Epidermal melanocyte (primary cell): ENCODE data around the gene CASP8AP2.
"Not testable (repeated sequence)": the region's sequence is repeated elsewhere in the genome, so short reads cannot be mapped to it uniquely, and the experiment has no call there.

Experiments
- DNase-seq: peaks from one replicate; pipeline ENCODE4 v3.0.0; 2011; ENCODE audit warnings: low spot score; ENCODE audit not compliant: insufficient read length

The CASP8AP2 gene

DNA sequence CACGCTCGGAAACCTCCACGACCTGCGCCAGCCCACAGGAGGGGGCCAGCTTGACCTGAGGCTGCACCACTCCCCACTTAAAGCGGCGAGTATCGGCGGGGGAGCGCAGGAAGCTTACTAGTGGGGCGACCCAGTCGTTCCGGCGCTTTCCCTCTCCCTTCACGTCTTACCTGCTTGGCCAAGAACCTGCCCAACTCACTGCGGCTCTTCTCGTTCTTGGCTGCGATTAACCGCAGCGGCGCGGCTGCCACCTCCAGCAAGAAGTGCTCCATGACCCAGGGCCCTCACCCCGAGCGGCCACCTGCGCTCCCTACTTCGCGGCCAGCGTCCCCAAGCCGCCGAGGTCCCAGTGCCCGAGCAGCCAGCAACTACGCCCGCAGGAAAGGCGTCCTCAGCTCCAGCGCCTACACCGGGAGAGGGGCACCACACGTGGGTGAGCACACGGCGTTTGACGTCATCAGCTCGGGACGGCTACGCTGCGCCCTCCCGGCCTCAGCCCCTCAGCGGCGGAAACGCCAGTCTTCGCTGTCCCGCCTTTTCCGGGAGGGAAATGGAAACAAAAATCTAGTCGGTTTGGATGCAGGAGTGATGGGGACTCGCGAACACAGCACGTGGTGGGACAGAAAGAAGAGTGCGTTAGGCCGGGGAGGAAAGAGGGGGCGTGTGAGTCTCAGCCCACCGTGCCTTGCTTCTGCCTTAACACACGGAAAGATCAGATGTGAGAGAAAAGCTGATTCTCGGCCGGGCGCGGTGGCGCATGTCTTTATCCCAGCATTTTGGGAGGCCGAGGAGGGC is 10.1 kb upstream of the CASP8AP2 start, which contains the start of gene MDN1:
Gene MDN1 (minus strand): TSS at position 459 of the 795 bp plus-strand sequence. CDS start 187 bp downstream, at position 272.
- DNase-seq = peak; percentile 82

DNA sequence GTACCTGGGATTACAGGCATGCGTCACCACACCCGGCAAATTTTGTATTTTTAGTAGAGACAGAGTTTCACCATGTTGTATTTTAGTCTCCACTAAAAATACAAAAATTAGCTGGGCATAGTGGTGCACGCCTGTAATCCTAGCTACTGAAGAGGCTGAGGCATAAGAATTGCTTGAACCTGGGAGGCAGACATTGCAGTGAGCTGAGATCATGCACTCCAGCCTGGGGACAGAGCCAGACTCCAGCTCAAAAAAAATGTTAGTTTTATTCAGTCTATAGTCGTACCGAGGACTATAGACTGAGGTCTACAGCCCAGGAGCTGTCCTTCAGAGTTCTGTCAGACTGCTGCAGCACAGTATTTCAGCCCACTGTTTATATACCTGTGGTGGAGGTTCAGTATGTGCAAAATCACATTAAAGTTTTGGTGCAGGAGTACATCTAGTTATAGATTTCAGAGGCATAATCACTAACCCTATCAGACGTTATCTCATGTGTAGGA is 3.6 kb upstream of the CASP8AP2 start:
- DNase-seq = no peak

DNA sequence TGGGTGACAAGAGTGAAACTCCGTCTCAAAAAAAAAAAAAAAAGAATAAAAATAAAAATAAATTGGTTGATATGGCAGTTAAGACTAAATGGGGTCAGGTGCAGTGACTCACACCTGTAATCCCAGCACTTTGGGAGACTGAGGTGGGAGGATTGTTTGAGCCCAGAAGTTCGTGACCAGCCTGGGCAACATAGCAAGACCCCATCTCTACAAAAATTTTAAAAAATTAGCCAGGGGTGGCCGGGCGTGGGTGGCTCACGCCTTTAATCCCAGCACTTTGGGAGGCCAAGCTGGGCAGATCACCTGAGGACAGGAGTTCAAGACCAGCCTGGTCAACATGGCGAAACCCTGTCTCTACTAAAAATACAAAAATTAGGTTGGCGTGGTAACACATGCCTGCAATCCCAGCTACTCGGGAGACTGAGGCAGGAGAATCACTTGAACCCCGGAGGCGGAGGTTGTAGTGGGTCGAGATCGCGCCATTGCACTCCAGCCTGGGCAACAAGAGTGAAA is 1.1 kb upstream of the CASP8AP2 start:
- DNase-seq = not testable (repeated sequence)

DNA sequence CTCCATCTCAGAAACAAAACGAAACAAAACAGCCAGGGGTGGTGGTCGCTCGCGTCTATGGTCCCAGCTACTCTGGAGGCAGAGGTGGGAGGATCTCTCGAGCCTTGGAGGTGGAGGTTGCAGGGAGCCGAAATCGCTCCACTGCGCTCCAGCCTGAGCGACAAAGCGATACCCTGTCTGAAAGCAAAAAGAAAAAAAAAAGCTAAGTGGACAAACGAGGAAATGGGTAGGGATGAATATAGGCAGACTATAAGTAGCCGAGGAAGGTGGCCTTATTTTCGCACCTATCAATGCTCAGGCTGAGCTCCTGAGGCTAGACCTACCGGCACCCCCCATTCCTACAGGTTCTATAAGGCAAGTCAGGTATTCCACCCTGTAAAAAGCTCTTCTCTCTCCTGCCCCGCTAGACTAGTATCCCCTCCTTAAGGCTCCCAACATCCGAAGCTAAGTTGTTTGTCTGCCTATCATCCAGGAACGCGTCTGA is 650 bp upstream of the CASP8AP2 start:
- DNase-seq = no peak

DNA sequence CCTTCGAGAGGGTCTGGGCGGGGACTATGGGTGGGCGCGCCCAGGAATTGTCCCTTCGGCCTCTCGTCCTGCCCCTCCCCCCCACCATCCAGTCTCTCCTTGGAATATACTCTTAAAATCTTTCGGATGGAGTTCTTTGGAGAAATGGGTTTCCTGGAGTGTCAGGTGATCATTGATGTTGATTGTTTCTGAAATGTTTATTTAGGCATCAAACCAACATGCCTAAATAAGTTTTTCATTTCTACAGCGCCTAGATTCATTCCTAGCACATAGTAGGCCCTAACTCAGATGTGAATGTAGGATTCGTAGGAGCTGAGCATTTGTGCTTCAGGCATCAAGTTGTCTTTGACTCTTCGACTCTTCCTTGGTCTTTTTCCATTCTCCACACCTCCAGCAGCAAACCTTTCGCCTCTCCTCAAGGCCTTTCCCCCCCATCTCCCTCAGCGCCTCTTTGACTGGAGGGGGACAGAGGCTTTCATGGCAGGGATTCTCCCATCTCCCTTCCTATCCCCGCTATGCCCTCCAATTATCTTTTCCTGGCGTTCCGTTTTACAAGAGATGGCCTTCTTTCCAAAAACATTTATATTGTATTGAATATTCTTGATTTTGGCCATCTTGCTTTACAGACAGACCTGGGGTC is 610 bp downstream of the CASP8AP2 start:
- DNase-seq = no peak

DNA sequence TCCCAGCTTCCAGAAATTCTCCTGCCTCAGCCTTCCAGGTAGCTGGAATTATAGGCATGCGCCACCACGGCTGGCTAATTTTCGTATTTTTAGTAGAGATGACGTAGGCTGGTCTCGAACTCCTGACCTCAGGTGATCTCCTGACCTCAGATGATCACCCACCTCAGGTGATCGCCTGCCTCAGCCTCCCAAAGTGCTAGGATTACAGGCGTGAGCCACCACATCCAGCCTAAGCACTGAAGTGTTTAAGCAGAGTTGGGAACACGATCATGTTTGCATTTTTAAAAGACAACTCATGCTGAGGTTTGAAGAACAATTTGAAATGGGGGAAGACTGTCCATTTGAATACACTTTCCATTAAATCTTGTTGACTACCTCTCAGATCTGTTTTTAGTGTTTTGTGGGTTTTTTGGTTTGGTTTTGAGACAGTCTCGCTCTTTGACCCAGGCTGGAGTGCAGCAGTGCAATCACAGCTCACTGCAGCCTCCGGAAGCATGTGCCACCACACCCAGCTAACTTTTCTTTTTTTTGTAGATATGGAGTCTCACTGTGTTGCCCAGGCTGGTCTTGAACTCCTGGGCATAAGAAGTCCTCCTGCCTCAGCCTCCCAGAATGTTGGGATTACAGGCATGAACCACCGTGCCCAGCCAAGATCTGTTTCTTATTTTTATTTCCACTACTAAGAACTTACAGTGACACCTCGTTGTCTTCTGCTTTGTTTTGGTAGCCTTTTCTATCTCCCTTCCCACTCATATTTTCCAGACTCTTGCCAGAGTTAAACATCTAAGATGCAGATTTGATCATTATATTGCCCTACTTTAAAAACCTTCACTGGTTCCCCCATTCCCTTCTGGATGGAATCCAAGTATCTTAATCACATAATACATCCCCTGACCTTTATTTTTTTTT is 5.5 kb downstream of the CASP8AP2 start:
- DNase-seq = no peak

DNA sequence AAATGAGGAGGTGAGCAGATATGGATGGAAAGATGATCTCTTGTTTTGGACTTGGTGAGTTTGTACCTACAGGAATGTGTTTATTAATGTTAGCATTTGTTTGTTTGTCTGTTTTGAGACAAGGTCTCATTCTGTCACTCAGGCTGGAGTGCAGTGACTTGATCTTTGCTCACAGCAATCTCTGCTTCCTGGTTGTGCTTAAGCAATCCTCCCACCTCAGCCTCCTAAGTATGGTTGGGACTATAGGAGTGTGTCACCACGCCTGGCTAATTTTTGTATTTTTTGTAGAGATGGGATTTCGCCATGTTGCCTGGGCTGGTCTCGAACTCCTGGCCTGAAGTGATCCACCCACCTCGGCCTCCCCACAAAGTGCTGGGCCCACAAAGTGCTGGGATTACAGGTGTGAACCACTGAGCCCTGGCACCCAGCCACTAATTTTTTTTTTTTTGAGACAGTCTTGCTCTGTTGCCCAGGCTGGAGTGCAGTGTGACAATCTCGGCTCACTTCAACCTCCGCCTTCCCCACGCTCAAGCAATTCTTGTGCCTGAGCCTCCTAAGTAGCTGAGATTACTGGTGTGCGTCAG is 7.1 kb downstream of the CASP8AP2 start:
- DNase-seq = no peak

DNA sequence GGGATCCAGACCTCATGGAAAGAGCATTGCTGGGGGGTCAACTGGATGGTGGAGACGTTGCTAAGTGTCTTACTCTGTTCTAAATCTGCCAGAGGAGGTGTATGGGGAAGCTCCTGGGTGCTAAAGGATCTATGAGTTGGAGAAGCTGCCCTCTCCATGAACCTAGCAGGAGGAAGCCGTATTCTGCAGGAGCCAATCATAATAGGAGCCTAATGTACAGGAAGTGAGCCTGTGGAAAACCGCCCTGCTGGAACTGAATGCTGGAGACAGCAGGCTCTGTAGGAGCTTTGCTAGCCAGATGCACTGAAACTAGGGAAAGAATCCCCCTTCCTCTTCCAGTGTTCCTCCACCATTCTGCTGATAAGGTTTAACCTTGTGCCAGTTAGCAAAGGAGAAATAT is 10.9 kb downstream of the CASP8AP2 start:
- no peak for DNase-seq

DNA sequence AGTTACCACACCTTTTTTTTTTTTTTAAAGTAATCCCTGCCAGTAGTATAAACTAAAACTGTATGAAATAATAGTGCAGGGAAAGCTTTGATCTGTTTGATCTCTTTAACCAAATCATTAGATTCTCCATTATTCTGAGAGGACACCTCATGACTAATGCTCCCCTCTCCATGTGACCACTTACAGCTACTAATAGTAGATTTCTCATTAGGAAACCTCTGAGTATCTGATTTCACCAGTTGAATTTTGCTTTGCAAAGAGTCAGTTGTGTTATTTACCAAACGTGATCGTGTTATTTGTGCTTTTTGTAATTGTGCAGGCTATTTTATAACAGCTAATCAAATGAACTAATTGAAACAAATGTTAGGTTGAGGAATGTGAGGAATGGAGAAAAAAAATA is 12.5 kb downstream of the CASP8AP2 start:
- no peak for DNase-seq

DNA sequence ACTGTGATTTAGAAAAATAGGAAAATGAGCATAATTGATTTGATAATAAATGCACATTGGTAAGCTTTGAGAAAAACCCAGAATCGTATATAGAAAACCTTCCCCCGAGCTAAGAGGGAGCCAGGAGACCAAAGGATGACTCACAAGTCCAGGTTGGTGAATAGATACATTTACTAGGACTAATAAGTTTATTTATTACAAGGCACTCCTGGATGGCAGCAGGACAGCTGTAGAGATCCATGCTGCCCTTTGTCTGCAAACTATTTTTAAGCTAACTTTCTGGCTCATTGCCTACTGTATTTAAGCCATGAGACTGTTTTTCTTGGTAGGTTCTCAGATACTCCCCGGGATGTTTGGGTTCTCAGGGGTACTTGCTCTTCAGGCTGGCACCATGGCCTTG is 13.4 kb downstream of the CASP8AP2 start:
- no peak for DNase-seq

DNA sequence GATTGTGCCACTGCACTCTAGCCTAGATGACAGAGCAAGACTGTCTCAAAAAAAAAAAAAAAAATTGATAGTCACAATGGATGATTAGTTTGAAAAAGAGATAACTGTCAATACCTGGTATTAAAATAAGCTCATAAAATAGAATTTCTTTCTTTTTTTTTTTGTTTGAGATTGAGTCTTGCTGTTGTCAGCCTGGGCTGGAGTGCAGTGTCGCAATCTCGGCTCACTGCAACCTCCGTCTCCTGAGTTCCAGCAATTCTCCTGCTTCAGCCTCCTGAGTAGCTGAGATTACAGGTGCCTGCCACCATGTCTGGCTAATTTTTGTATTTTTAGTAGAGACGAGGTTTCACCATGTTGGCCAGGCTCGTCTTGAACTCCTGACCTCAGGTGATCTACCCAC is 17.8 kb downstream of the CASP8AP2 start:
- DNase-seq = not testable (repeated sequence)

DNA sequence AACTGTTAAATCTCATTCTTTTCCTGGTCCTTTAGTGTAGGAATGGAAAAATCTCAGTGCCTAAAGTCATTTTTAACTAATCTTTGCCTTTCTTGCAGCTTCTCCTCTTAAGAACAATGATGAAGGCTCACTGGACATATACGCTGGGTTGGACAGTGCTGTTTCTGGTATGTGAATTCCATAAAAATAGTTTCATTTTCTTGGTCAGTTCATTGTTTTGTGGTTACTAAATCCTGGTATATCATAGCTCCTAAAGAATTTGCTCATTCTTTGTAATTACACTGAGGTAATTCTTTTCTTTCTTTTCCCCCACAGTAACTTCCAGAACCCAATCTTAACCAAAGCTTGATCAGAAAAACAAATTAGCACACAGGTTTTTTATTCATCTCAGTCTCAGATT is 23.4 kb downstream of the CASP8AP2 start:
- no peak for DNase-seq

DNA sequence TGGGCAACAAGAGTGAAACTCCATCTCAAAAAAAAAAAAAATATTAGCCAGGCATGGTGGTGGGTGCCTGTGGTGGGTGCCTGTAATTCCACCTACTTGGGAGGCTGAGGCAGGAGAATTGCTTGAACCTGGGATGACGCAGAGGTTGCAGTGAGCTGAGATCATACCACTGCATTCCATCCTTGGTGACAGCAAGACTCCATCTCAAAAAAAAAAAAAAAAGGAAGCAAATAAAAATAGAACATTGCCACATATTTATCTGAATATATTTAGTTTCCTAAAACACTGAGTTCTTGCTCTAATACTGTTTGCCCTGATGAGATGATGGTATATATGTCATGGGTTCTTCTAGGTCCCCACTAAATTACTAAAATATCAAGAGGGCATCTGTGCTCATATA is 28.4 kb downstream of the CASP8AP2 start:
- no peak for DNase-seq

DNA sequence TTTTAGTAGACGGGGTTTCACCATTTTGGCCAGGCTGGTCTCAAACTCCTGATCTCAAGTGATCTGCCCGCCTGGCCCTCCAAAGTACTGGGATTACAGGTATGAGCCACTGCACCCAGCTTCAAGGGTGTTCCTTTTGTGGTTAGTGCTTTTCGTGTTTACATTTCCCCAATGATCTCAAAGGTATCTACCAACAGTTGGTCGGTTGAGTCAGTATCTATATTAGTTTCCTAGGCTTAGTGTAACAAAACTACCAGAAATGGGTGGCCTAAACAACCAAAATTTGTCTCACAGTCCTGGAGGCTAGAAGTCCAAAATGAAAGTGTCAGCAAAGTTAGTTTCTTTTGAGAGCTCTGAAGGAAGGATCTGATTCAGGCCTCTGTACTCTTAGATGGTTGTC is 30.1 kb downstream of the CASP8AP2 start:
- no peak for DNase-seq

DNA sequence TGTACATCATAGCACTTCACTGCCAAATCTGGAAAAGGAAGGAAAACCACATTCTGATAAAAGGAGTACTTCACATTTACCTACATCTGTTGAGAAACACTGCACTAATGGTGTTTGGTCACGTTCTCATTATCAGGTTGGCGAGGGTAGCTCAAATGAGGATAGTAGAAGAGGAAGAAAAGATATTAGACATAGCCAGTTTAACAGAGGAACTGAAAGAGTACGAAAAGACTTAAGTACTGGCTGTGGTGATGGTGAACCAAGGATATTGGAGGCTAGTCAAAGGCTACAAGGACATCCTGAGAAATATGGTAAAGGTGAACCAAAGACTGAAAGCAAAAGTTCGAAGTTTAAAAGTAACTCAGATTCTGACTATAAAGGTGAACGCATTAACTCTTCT is 32.6 kb downstream of the CASP8AP2 start:
- no peak for DNase-seq

DNA sequence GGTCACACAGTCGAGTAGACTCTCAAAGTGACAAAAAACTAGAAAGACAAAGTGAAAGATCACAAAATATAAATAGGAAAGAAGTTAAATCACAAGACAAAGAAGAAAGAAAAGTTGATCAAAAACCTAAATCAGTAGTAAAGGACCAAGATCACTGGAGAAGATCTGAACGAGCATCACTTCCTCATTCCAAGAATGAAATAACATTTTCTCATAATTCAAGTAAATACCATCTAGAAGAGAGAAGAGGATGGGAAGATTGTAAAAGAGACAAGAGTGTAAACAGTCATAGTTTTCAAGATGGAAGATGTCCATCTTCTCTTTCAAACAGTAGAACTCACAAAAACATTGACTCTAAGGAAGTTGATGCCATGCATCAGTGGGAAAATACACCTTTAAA is 33.0 kb downstream of the CASP8AP2 start:
- DNase-seq = no peak

DNA sequence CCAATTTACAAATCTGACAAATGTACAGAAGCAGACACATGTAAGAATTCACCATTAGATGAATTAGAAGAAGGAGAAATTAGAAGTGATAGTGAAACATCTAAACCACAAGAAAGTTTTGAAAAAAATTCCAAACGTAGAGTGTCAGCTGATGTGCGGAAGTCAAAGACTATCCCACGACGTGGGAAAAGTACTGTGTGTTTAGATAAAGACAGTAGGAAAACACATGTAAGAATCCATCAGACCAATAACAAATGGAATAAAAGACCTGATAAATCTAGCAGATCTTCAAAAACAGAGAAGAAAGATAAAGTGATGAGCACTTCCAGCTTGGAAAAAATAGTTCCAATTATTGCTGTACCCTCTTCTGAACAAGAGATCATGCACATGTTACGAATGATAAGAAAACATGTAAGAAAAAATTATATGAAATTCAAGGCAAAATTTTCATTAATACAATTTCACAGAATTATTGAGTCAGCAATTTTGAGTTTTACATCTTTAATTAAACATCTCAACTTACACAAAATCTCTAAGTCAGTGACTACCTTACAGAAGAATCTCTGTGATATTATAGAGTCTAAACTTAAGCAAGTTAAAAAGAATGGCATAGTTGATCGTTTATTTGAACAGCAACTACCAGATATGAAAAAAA is 36.5 kb downstream of the CASP8AP2 start:
- no peak for DNase-seq

DNA sequence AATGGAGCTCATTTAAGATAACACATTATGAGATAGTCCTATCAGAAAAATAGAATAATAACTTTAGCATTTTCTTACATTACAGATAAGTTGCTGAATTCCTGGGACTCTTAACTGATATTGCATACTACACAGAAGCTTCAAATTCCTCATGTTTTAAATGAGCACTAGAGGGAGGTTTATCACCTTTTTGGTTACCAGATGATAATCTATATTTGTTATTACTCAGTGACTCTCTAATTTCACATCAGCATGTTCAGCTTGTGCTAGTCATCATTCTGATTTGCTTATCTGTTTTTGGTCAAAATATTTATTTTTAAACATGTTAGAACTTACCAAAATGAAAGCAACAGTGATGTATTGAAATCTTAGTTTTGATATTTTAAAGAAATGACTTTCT is 44.0 kb downstream of the CASP8AP2 start:
- DNase-seq = no peak

DNA sequence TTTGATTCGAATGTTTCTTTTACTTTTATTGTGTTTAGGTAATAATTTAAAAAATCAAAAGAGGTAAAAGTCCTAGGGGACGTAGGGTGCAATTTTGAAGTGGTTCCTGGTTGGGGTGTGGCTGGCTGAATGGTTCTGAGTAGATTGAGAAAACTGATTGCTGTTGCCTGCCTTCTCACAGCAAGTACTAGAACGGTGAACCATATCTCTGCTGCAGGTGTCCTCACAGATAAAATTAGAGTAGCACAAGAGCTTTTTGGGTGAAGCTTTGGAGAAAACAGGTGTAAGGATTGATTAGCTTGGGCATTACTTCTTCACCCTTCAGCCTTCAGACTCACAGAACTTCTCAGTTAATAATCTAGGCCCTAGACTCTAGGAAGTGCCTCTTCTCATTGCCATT is 44.8 kb downstream of the CASP8AP2 start:
- DNase-seq = no peak

DNA sequence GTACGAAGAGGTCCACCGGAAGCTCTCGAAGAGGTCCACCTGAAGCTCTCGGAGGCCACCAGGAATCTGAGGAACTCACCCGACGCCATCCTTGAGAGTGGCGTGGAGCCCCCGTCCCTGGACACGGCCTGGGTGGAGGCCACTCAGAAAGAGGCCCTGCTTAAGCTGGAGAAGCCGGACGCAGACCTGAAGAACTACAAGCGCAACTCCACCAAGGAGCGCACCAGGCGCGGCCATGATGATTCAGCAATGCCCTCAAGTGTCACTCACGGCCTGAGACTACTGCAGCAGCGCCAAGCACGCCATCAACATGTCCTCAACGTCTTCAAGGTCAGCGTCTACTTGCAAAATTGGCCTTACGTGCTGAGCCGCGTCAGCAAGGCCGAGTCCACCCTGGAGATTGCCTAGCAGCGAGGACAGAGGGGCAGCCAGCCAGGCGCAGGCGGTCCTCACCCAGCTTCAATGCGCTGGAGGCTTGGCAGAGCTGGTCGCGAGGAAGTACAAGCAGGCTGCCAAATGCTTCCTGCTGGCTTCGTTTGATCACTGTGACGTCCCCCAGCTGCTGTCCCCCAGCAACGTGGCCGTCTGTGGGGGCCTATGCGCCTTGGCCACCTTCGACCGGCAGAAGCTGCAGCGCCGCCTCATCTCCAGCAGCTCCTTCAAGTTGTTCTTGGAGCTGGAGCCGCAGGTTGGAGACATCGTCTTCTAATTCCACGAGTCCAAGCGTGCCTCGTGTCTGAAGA is 56.9 kb downstream of the CASP8AP2 start:
- DNase-seq = no peak
